T-helper 9 cell (primary cell): ENCODE results near the gene CCDC7.
"Not testable (repeated sequence)": the region's sequence is repeated elsewhere in the genome, so short reads cannot be mapped to it uniquely, and the experiment has no call there.

Experiments
- DNase-seq: peaks from one replicate; pipeline ENCODE4 v3.0.0-alpha.2; 2020

CCDC7 gene

DNA sequence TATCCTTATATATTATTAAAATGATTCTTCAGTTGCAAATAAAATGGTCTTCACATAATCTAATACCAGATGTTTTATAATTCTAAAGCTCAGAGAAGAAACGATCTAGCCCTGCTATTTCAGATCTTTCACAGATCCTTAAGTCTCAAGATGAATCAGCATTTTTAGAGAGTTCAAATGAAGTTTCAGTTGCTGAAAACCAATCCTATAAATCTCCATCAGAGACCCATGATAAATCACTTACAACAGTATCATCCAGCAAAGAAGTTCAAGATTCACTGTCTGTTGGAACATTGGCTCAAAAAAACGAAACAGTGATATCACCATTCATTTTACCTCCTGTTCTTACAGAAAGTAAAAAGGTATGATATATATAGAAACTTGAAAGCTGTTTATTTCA lies 137.0 kb downstream of the CCDC7 start:
- DNase-seq: no peak

DNA sequence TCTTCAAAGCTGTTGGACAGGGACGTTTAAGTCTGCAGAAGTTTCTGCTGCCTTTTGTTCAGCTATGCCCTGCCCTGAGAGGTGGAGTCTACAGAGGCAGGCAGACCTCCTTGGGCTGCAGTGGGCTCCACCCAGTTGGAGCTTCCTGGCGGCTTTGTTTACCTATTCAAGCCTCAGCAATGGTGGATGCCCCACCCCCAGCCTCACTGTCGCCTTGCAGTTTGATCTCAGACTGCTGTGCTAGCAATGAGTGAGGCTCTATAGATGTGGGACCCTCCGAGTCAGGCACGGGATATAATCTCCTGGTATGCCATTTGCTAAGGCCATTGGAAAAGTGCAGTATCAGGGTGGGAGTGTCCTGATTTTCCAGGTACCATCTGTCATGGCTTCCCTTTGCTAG lies 152.1 kb downstream of the CCDC7 start:
- not testable (repeated sequence) for DNase-seq

DNA sequence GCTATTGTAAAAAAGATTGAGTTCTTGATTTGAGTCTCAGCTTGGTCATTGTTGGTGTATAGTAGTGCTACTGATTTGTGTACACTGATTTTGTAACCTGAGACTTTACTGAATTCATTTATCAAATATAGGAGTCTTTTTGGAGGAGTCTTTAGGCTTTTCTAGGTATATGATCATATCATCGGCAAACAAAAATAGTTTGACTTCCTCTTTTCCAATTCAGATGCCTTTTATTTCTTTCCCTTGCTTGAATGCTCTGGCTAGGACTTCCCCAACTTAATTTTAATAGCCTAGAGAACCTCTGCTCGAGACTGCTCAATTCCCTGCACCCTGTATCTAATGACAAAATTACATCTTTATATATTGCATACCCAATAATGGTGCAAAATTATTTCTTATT lies 154.4 kb downstream of the CCDC7 start:
- DNase-seq: no peak

DNA sequence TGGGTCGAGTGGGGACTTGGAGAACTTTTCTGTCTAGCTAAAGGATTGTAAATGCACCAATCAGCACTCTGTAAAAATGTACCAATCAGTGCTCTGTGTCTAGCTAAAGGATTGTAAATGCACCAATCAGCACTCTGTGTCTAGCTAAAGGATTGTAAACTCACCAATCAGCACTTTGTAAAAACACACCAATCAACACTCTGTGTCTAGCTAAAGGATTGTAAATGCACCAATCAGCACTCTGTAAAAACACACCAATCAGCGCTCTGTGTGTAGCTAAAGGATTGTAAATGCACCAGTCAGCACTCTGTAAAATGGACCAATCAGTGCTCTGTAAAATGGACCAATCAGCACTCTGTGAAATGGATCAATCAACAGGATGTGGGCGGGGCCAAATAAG lies 155.6 kb downstream of the CCDC7 start:
- DNase-seq: not testable (repeated sequence)

DNA sequence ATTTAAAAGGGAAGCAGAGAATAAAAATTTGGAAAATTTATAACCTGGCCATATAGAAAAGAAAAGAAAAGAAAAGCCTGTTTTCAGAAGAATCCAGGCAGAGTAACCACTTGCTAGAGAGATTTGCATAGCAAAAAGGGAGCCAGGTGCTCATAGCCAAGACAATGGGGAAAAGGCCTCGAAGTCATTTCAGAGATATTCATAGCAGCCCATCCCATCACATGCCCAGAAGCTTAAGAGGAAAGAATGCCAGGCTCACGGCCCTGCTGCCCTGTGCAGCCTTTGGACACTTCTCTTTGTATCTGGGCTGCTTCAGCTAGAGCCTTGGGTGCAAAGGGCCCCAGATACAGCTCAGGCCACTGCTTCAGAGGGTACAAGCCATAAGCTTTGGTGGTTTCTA lies 159.8 kb downstream of the CCDC7 start:
- no peak for DNase-seq

DNA sequence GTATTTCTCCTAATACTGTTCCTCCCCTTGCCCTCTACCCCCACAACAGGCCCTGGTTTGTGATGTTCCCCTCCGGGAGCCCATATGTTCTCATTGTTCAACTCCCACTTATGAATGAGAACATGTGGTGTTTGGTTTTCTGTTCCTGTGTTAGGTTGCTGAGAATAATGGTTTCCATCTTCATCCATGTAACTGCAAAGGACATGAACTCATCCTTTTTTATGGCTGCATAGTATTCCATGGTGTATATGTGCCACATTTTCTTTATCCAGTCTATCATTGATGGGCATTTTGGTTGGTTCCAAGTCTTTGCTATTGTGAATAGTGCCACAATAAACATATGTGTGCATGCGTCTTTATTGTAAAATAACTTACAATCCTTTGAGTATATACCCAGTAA lies 164.6 kb downstream of the CCDC7 start:
- DNase-seq: not testable (repeated sequence)

DNA sequence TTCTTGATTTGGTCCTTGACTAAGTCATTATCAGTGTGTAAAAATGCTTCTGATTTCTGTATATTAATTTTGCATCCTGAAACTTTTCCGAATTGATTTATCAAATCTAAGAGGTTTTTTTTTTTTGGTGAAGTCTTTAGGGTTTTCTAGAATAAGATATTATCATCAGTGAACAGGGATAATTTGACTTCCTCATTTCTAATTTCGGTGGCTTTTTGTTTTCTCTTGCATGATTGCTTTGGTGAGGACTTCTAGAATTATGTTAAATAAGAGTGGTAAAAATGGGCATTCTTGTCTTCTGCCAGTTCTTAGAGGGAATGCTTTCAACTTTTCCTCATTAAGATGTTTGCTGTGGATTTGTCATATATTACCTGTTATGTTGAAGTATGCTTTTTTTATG lies 170.5 kb downstream of the CCDC7 start:
- no peak for DNase-seq

DNA sequence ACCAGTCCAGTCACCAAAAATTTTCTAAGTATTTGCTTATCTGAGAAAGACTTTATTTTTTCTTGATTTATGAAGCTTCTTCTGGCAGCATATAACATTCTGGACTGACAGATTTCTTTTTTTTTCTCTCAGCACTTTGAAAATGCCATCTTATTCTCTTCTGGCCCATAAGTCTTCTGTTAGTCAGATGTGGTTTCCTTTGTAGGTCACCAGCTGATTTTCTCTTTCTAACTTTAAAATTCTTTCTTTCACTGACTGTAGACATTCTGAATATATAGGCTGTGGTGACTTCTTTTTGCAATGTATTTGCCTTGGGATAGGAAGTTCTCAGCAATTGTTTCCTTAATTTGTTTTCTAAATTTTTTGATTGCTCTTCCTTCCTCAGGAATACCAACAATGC lies 172.5 kb downstream of the CCDC7 start:
- DNase-seq: no peak

DNA sequence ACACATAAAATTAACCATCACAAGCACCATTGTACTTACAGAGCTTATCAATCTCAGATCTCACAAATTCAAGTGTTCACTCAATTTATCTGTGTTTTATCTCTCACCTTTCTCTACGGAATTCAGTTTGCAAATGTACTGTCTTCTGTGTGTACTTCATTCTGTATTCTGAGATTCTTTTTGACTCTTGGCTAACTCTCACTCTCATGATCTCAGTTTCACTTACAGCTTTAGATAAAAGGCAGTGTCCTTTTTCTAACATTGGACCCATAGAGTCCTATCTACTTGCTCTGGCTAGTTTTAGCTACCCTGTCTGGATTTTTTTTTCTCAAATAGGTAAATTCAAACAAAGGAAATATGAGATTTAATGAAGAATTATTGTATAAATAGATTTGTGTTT lies 176.0 kb downstream of the CCDC7 start:
- DNase-seq: no peak

DNA sequence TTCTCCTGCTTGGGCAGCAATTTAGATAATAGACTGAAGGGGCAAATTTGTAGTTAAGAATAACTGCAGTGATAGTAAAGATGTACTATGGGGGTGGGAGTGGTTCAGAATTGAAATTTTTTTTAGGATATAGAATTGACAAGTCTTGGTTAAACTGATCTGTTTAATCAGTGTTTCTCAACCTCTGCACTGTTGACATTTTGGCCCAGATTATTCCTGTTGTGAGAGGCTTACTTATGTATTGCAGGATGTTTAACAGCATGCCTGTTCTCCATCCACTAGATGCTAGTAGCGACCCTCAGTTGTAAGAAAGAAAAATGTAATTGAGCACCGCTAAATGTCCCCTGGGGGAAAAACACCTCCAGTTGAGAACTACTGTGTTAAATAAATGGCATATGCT lies 176.5 kb downstream of the CCDC7 start:
- no peak for DNase-seq

DNA sequence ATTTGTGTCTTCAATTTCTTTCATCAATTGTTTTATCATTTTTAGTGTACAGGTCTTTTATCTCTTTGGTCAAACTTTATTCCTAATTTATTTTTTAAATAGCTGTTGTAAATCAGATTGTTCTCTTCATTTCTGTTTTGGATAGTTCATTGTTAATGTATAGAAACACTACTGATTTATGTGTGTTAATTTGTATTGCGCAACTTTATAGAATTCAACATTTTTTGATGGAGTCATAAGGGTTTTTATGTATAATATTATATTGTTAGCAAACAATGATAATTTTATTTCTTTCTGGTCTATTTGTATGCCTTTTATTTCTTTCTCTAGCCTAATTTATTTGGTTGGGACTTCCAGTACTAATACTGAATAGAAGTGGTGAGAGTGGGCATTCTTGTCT lies 181.2 kb downstream of the CCDC7 start:
- DNase-seq: no peak

DNA sequence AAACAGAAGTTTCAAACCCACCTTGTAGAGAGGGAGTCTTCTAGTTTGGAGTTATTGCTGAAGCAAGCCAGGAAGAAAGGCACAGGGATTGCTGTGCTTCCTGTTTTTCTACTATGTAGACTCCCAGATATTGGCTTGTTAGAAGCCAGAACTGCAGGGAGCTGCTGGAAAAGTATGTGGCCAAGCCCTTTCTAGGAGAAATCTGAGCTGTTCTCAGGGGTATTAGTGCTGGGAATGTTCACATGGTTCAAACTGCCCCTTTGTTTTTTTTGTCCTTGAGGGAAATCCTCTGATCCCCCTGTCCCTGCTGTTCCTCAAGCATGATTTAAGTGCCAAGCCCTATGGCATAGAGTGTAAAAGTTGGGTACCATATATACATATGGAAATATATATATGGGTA lies 184.0 kb downstream of the CCDC7 start:
- DNase-seq: no peak

DNA sequence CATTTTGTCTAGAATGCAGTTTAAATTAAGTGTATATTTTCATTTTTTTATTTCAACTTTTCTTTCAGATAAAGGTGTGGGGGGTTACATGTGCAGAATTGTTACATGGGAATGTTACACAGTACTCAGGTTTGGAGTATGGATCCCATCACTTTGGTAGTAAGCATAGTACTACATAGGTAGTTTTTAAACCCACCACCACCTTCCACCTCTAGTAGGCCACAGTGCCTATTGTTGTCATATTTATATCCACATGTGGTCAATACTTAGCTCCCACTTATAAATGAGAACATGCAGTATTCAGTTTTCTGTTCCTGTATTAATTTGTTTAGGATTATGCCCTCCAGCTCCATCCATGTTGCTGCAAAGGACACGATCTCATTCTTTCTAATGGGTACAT lies 200.6 kb downstream of the CCDC7 start:
- DNase-seq: no peak

DNA sequence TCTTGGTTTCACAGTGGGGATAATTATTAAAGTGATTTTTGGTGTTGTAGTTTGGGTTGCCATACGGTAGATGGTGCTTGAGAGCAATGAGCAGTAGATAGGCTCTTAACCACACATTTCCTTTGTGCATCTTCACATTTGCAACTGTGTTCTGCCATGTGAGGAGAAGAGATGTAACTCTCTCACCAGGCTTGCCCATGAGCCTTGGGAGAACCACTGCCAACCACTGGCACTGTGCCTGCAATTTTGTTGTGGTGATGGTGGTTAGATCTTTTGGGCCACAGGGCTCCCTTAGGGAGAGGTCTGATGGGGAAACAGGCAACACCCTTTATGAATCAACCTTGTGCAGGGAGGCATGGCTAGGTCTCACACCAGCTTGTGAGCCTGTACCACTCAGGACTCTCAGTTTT lies 204.3 kb downstream of the CCDC7 start:
- DNase-seq: no peak

DNA sequence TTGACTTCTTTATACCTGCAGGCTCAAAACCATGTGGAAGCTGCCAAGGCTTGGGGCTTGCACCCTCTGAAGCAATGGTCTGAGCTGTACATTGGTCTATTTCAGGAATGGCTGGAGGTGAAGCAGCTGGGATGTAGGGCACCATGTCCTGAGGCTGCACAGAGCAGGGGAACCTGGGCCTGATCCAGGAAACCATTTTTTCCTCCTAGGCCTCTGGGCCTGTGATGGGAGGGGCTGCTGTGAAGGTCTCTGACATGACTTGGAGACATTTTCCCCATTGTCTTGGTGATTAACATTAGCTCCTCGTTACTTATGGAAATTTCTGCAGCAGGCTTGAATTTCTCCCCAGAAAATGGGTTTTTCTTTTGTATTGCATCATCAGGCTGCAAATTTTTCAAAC lies 211.5 kb downstream of the CCDC7 start:
- DNase-seq: not testable (repeated sequence)

DNA sequence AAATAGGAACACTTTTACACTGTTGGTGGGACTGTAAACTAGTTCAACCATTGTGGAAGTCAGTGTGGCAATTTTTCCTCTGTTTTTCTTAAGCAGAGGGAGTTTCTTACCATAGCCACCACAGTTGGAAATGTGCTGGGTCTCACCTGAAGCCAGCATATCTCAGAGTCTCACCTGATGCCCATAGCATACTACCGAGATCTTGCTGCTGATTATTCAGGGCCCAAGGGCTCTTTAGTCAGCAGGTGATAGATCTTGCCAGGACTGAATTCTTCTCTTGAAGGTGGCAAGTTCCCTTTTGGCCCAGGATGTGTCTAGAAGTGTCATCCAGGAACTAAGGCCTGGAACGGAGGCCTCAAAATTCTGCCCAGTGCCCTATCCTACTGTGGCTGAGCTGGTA lies 215.4 kb downstream of the CCDC7 start:
- no peak for DNase-seq

DNA sequence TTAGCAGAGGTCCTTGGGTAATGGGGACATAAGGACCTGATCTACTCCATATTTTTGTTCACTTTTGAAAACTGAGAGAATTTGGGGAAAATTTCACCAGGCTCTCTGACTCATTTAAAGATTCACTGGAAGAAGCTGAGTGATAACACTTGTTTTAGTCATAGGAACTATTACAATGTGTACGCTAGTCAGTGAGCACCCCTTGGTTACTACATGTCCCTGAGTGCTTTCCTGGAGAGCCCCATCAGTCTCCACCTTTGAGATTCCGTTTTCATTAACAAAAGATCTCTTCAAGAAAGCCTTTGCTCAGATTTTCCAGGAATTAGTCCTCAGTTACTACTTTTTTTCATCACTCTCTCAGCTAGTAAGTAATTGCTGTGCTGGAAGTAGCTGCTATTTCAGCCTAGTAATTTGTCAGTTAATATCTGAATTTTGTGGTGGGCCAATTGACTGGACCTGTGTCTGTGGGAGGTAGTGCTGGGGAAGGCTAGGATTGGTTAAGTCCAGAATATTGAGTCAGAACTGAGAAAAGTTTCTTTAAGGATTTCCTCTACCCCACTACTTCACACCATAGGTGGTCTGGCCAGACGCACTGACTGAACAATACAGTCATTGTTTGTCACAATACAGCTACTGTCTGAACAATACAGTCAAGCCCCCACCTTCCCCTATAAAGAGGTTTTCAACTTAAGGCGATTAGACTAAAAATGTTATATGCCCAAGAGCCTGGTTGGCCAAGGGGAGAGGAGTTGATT lies 235.0 kb downstream of the CCDC7 start:
- DNase-seq: no peak

DNA sequence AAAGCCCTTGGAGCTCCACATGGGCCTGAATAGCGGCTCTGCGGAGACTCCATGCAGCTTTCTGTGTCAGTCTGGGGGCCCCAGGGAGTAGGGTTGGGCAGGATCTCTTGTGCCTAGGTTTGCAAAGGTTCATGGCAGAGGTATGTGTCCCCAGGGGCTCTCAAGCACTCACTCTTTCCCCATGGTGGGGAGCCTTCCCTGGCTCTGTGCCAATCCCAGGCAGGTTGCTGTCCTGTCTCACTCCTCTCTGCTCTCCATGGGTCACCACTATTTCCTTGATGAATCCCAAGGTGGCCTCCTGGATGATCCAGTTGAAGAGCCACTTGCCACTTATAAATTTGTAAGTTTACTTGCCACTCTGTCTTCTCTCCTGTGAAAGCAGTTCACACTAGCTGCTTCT lies 238.4 kb downstream of the CCDC7 start:
- no peak for DNase-seq

DNA sequence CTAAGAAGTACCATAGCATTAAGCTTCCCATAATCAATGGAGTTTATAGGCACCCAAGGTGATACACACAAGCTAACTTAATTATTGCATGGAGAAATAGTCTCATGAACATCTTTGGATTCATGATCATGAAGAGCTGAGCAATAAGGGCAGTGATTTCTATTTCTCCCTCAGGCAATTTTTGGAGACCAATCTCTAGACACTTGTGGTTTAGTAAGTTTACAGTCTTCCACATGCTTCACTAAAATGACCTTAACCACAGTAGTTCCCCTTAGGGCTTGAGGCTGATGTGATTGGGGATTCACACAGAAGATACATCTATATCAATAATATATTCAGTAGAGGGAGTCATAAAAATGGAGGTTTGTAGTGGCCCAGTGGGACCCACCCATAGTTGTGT lies 241.2 kb downstream of the CCDC7 start:
- no peak for DNase-seq

DNA sequence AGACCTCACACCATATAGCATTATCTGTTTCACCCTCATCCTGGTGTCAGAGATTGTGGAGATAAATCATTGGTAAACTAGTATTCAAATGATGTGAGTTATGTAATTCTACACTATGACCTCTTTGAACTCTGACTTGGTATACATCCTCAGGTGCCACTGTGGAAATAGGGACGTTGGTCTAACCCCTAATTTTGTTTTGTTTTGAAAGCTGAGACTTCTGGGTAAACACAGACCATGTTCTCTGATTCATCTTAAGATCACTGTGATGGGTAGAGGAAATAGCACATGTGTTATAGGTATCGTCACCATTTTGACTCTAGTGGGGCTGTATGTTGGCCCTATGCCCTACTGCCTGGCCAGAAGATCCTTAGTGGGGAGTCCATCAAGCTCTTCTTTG lies 241.6 kb downstream of the CCDC7 start:
- no peak for DNase-seq

DNA sequence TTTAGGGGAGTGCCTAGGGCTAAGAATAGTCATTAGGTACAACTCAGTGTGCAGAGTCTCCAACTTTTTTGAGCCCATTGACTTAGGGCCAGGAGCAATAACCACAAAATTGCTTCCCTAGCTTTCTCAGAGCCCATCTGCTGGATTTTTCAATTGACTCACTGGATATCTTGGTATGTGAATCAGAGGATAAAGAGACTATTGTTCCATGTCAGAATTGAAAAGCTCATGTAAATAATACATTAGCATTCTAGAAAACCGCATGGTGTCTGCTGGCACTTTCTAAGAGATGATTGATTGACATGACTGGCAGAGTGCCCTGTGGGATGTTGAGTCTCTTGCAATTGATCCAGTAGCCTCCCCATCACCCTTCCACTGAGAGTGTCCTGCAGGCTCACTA lies 246.2 kb downstream of the CCDC7 start:
- no peak for DNase-seq

DNA sequence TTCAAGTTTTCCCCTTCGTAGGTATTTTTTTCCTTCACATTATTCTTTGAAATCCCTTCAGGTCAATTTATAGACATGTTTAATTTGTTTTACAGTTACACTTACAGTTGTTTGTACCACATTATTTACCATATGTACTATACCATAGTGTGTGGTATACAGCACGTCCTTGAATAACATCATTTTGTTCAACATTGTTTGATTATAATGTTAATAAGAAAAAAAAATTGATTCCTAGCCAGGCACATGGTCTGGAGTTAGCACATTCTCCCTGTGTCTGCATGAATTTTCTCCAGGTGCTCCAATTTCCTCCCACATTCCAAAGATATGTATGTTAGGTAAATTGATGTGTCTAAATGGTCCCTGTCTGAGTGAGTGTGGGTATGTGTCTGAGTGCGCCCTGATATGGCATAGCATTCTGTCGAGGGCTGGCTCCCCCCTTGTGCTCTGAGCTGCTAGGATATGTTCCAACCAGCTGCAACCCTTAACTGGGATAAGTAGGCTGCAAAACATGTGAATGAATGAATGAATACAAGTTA lies 247.6 kb downstream of the CCDC7 start:
- no peak for DNase-seq

DNA sequence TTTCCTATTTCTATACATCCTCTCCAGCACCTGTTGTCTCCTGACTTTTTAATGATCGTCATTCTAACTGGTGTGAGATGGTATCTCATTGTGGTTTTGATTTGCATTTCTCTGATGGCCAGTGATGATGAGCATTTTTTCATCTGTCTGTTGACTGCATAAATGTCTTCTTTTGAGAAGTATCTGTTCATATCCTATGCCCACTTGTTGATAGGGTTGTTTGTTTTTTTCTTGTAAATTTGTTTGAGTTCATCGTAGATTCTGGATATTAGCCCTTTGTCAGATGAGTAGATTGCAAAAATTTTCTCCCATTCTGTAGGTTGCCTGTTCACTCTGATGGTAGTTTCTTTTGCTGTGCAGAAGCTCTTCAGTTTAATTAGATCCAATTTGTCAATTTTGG lies 253.7 kb downstream of the CCDC7 start:
- DNase-seq: not testable (repeated sequence)

DNA sequence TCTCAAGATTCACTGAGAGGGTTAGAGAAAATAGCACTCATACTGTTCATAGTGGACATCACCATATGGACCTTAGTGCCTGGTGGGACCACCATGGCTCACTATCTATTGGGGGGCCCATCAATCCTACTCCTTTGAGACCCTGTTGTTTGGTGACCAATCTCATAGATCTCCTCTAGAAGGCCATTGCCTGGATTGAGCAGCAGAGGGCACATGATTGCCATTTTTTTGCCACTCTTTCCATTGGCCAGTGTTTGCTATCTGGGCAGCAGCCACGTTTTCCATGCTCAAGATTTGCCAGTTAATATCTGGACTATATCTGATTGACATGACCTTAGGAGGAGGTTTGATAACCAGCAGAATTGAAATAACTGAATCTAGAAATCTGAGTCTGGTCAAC lies 267.6 kb downstream of the CCDC7 start:
- DNase-seq: no peak

DNA sequence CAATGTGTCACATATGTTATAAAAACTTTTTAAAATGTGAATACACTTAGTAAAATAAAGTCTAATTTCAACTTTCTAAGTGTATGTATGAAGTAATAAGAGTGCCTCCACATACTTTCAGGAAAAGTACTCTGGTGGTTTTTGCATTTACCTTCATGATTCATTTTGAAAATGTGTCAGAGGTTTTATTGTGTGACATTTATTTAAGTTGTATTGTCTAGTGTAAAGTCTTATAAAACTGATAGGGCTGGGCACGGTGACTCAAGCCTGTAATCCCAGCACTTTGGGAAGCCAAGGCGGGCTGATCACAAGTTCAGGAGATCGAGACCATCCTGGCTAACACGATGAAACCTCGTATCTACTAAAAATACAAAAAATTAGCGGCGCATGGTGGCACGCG lies 285.6 kb downstream of the CCDC7 start:
- DNase-seq: no peak
